GM12874 (cell line): ENCODE data around the gene ATF6B.

ENCODE experiments used
- CTCF ChIP-seq: IDR thresholded peaks from 2 replicates; pipeline ENCODE4 v1.5.1; 2011; ENCODE audit warnings: low read depth, mild to moderate bottlenecking, control low read depth, low read length, moderate library complexity; ENCODE audit not compliant: insufficient read depth

Gene ATF6B

GRCh38 chr6:32070814-32071543 lies 57.1 kb downstream of the ATF6B start:
- no peak for TF ChIP-seq CTCF

- no peak for TF ChIP-seq CTCF
Measured at GRCh38 chr6:32069878-32070515, 58.0 kb downstream of the ATF6B start.

GRCh38 chr6:32069460-32069859 lies 58.6 kb downstream of the ATF6B start:
- no peak for TF ChIP-seq CTCF

- no peak for TF ChIP-seq CTCF
Measured at GRCh38 chr6:32068867-32069266, 59.2 kb downstream of the ATF6B start.
